ENCODE results near the gene SNTA1.
A peak's percentile ranks its signal among the peaks of the same experiment; 100 is the strongest.
"Not testable (repeated sequence)": the region's sequence is repeated elsewhere in the genome, so short reads cannot be mapped to it uniquely, and the experiment has no call there.

Gene SNTA1

GRCh38 chr20:33404281-33404680 is 39.3 kb downstream of the SNTA1 start:
- peak overlapping the region; percentile 4 for H3K4me3 Mint-ChIP-seq
- H3K36me3 Mint-ChIP-seq (ENCODE audit: low read depth), result peaks cover 13% of the 10 kb centered on the region
- H3K4me1 Mint-ChIP-seq (ENCODE audit: low read depth), result peaks cover 19% of the 10 kb centered on the region
- H3K9me3 Mint-ChIP-seq, result no peaks in the 10 kb centered on the region
- no peak for DNase-seq (ENCODE audit: low spot score)
- no peaks in the 10 kb centered on the region for H3K27me3 Mint-ChIP-seq (ENCODE audit: low read depth)
- H3K27ac Mint-ChIP-seq, result no peak overlapping the region

- H3K4me3 Mint-ChIP-seq, result peak overlapping the region; percentile 98
- H3K27ac Mint-ChIP-seq, result peak overlapping the region; percentile 93
- no peaks in the 10 kb centered on the region for H3K9me3 Mint-ChIP-seq
- H3K4me1 Mint-ChIP-seq (ENCODE audit: low read depth), result peaks cover 30% of the 10 kb centered on the region
- no peaks in the 10 kb centered on the region for H3K27me3 Mint-ChIP-seq (ENCODE audit: low read depth)
- DNase-seq (ENCODE audit: low spot score), result no peak
- H3K36me3 Mint-ChIP-seq (ENCODE audit: low read depth), result peaks cover 4% of the 10 kb centered on the region
Measured at GRCh38 chr20:33401921-33402369, 41.6 kb downstream of the SNTA1 start.

- DNase-seq (ENCODE audit: low spot score), result peak; percentile 84
- H3K4me1 Mint-ChIP-seq (ENCODE audit: low read depth), result peaks cover 30% of the 10 kb centered on the region
Measured at GRCh38 chr20:33401184-33401920, 42.2 kb downstream of the SNTA1 start, which contains the start of gene CDK5RAP1. TSS of gene CDK5RAP1 (minus strand) at chr20:33401519. CDS start at chr20:33397064, 4,455 bp downstream.

GRCh38 chr20:33400812-33401183 is 42.8 kb downstream of the SNTA1 start:
- DNase-seq (ENCODE audit: low spot score), result no peak
- peak overlapping the region; percentile 93 for H3K27ac Mint-ChIP-seq
- peaks cover 30% of the 10 kb centered on the region for H3K4me1 Mint-ChIP-seq (ENCODE audit: low read depth)
- no peaks in the 10 kb centered on the region for H3K27me3 Mint-ChIP-seq (ENCODE audit: low read depth)
- H3K4me3 Mint-ChIP-seq, result peak overlapping the region; percentile 98
- H3K36me3 Mint-ChIP-seq (ENCODE audit: low read depth), result peaks cover 8% of the 10 kb centered on the region
- H3K9me3 Mint-ChIP-seq, result no peaks in the 10 kb centered on the region

More at GRCh38 chr20:33401184-33401920, 42.2 kb downstream of the SNTA1 start, which contains the start of gene CDK5RAP1:
- Mint-ChIP-seq H3K9me3 (no peaks in the 10 kb centered on the region), H3K27ac (peak within 1 kb of the TSS; percentile 93), H3K4me3 (peak within 1 kb of the TSS; percentile 98), H3K27me3 (ENCODE audit: low read depth) (no peaks in the 10 kb centered on the region), H3K36me3 (ENCODE audit: low read depth) (peaks cover 4% of the 10 kb centered on the region)

- H3K9me3 Mint-ChIP-seq, result no peaks in the 10 kb centered on the region
- peaks cover 10% of the 10 kb centered on the region for H3K36me3 Mint-ChIP-seq (ENCODE audit: low read depth)
- H3K27ac Mint-ChIP-seq, result no peak overlapping the region
- H3K4me1 Mint-ChIP-seq (ENCODE audit: low read depth), result peaks cover 30% of the 10 kb centered on the region
- no peak for DNase-seq (ENCODE audit: low spot score)
- peak overlapping the region; percentile 98 for H3K4me3 Mint-ChIP-seq
- no peaks in the 10 kb centered on the region for H3K27me3 Mint-ChIP-seq (ENCODE audit: low read depth)
Measured at GRCh38 chr20:33399924-33400323, 43.6 kb downstream of the SNTA1 start.

- H3K36me3 Mint-ChIP-seq (ENCODE audit: low read depth), result peaks cover 40% of the 10 kb centered on the region
- H3K27ac Mint-ChIP-seq, result no peak overlapping the region
- no peak for DNase-seq (ENCODE audit: low spot score)
- H3K4me3 Mint-ChIP-seq, result no peak overlapping the region
- no peaks in the 10 kb centered on the region for H3K9me3 Mint-ChIP-seq
- no peaks in the 10 kb centered on the region for H3K27me3 Mint-ChIP-seq (ENCODE audit: low read depth)
- peaks cover 14% of the 10 kb centered on the region for H3K4me1 Mint-ChIP-seq (ENCODE audit: low read depth)
Measured at GRCh38 chr20:33394718-33395117, 48.8 kb downstream of the SNTA1 start.

GRCh38 chr20:33393609-33394008 is 50.0 kb downstream of the SNTA1 start:
- H3K36me3 Mint-ChIP-seq (ENCODE audit: low read depth), result peaks cover 43% of the 10 kb centered on the region
- no peaks in the 10 kb centered on the region for H3K9me3 Mint-ChIP-seq
- no peaks in the 10 kb centered on the region for H3K27me3 Mint-ChIP-seq (ENCODE audit: low read depth)
- no peak overlapping the region for H3K27ac Mint-ChIP-seq
- no peak for DNase-seq (ENCODE audit: low spot score)
- no peak overlapping the region for H3K4me3 Mint-ChIP-seq
- H3K4me1 Mint-ChIP-seq (ENCODE audit: low read depth), result peaks cover 5% of the 10 kb centered on the region

- Mint-ChIP-seq H3K9me3 (no peaks in the 10 kb centered on the region), H3K27ac (no peak overlapping the region), H3K4me1 (ENCODE audit: low read depth) (no peaks in the 10 kb centered on the region), H3K27me3 (ENCODE audit: low read depth) (no peaks in the 10 kb centered on the region), H3K36me3 (ENCODE audit: low read depth) (peaks cover 43% of the 10 kb centered on the region), H3K4me3 (no peak overlapping the region)
- no peak for DNase-seq (ENCODE audit: low spot score)
Measured at GRCh38 chr20:33391722-33392415, 51.7 kb downstream of the SNTA1 start.

- not testable (repeated sequence) for H3K27ac Mint-ChIP-seq; DNase-seq (ENCODE audit: low spot score); H3K4me1 Mint-ChIP-seq (ENCODE audit: low read depth); H3K27me3 Mint-ChIP-seq (ENCODE audit: low read depth); H3K4me3 Mint-ChIP-seq; H3K9me3 Mint-ChIP-seq
- peaks cover 34% of the 10 kb centered on the region for H3K36me3 Mint-ChIP-seq (ENCODE audit: low read depth)
Measured at GRCh38 chr20:33389326-33389725, 54.2 kb downstream of the SNTA1 start.

GRCh38 chr20:33388268-33388667 is 55.3 kb downstream of the SNTA1 start:
- DNase-seq (ENCODE audit: low spot score), result no peak
- H3K4me3 Mint-ChIP-seq, result no peak overlapping the region
- H3K36me3 Mint-ChIP-seq (ENCODE audit: low read depth), result peaks cover 31% of the 10 kb centered on the region
- no peaks in the 10 kb centered on the region for H3K9me3 Mint-ChIP-seq
- H3K27me3 Mint-ChIP-seq (ENCODE audit: low read depth), result no peaks in the 10 kb centered on the region
- H3K4me1 Mint-ChIP-seq (ENCODE audit: low read depth), result no peaks in the 10 kb centered on the region
- no peak overlapping the region for H3K27ac Mint-ChIP-seq

GRCh38 chr20:33387177-33387576 is 56.4 kb downstream of the SNTA1 start:
- Mint-ChIP-seq H3K9me3 (no peaks in the 10 kb centered on the region), H3K4me1 (ENCODE audit: low read depth) (no peaks in the 10 kb centered on the region), H3K27me3 (ENCODE audit: low read depth) (no peaks in the 10 kb centered on the region), H3K27ac (no peak overlapping the region), H3K36me3 (ENCODE audit: low read depth) (peaks cover 26% of the 10 kb centered on the region), H3K4me3 (no peak overlapping the region)
- no peak for DNase-seq (ENCODE audit: low spot score)

- peaks cover 25% of the 10 kb centered on the region for H3K36me3 Mint-ChIP-seq (ENCODE audit: low read depth)
- no peaks in the 10 kb centered on the region for H3K4me1 Mint-ChIP-seq (ENCODE audit: low read depth)
- no peaks in the 10 kb centered on the region for H3K9me3 Mint-ChIP-seq
- no peaks in the 10 kb centered on the region for H3K27me3 Mint-ChIP-seq (ENCODE audit: low read depth)
- no peak for DNase-seq (ENCODE audit: low spot score)
- H3K4me3 Mint-ChIP-seq, result no peak overlapping the region
- no peak overlapping the region for H3K27ac Mint-ChIP-seq
Measured at GRCh38 chr20:33386673-33387072, 56.9 kb downstream of the SNTA1 start.

- no peak for DNase-seq (ENCODE audit: low spot score)
- peaks cover 23% of the 10 kb centered on the region for H3K4me1 Mint-ChIP-seq (ENCODE audit: low read depth)
- peaks cover 48% of the 10 kb centered on the region for H3K36me3 Mint-ChIP-seq (ENCODE audit: low read depth)
- no peaks in the 10 kb centered on the region for H3K27me3 Mint-ChIP-seq (ENCODE audit: low read depth)
- peak overlapping the region; percentile 39 for H3K27ac Mint-ChIP-seq
- H3K4me3 Mint-ChIP-seq, result no peak overlapping the region
- no peaks in the 10 kb centered on the region for H3K9me3 Mint-ChIP-seq
Measured at GRCh38 chr20:33377366-33377765, 66.2 kb downstream of the SNTA1 start.
